CD14-positive monocyte (primary cell): Measurements from ENCODE around the gene CDH13. TPM values are rescaled to one million over a fixed set of nuclear protein-coding genes. Genes with fewer than 3 reads are reported as not detected.

Experiments
- DNase-seq, 3 donors: peaks; one replicate each; pipeline ENCODE4 v3.0.0-alpha.2; 2011 to 2022
- H2AFZ ChIP-seq: 2 replicates; pipeline ENCODE4 v1.6.0; 2012; ENCODE audit warnings: mild to moderate bottlenecking, low read depth, low read length, inconsistent platforms; ENCODE audit not compliant: insufficient read depth, poor library complexity, severe bottlenecking
- H3K27ac ChIP-seq, 2 donors: 1 replicate in 1 of 2; 2 replicates in 1 of 2; pipeline ENCODE4 v1.5.1; 2012 to 2013; ENCODE audit warnings: low read length in 2 of 2, control low read depth in 1 of 2, inconsistent platforms in 1 of 2, low read depth in 1 of 2, mild to moderate bottlenecking in 1 of 2
- H3K27me3 ChIP-seq, 2 donors: one replicate each; pipeline versions ENCODE4 v1.6.0 to v1.6.1; 2011 to 2013; ENCODE audit warnings: low read length in 2 of 2; ENCODE audit not compliant: control insufficient read depth in 2 of 2, insufficient read depth in 2 of 2
- H3K36me3 ChIP-seq, 2 donors: replicated peaks in 1 of 2; 1 replicate in 1 of 2; 2 replicates in 1 of 2; pipeline versions ENCODE4 v1.5.1 to v1.6.1; 2012 to 2013; ENCODE audit warnings: low read length in 2 of 2, control low read depth in 1 of 2, inconsistent platforms in 1 of 2, mild to moderate bottlenecking in 1 of 2; ENCODE audit not compliant: insufficient read depth in 2 of 2, control insufficient read depth in 1 of 2
- H3K4me1 ChIP-seq, 2 donors: 1 replicate in 1 of 2; 2 replicates in 1 of 2; pipeline versions ENCODE4 v1.5.1 to v1.6.1; 2012 to 2013; ENCODE audit warnings: low read length in 2 of 2, control low read depth in 1 of 2, inconsistent platforms in 1 of 2, mild to moderate bottlenecking in 1 of 2, moderate library complexity in 1 of 2; ENCODE audit not compliant: insufficient read depth in 2 of 2, control insufficient read depth in 1 of 2
- H3K4me2 ChIP-seq: replicated peaks from 2 replicates; pipeline ENCODE3; 2012; ENCODE audit warnings: low read length, moderate library complexity, mild to moderate bottlenecking; ENCODE audit not compliant: poor library complexity, severe bottlenecking; ENCODE audit errors: extremely low read depth
- H3K4me3 ChIP-seq, 3 experiments: fragments of 200-600 bp in 1 of 3; sonication (generic) in 1 of 3; replicated peaks in 1 of 3; 1 replicate in 2 of 3; 2 replicates in 1 of 3; pipeline ENCODE4 v1.5.1; 2011 to 2013; ENCODE audit warnings: low read length in 3 of 3, mild to moderate bottlenecking in 3 of 3, control low read depth in 2 of 3, low read depth in 2 of 3, inconsistent platforms in 1 of 3, moderate library complexity in 1 of 3
- H3K79me2 ChIP-seq: 2 replicates; pipeline ENCODE4 v1.6.0; 2012; ENCODE audit warnings: mild to moderate bottlenecking, control low read depth, inconsistent platforms, low read length, moderate library complexity; ENCODE audit not compliant: insufficient read depth
- H3K9ac ChIP-seq: 2 replicates; pipeline ENCODE4 v1.6.0; 2017; ENCODE audit warnings: low read length, mild to moderate bottlenecking; ENCODE audit not compliant: insufficient read depth, poor library complexity, severe bottlenecking
- H3K9me3 ChIP-seq, 2 donors: replicated peaks in 1 of 2; 1 replicate in 1 of 2; 2 replicates in 1 of 2; pipeline versions ENCODE4 v1.5.1 to v1.6.1; 2012 to 2013; ENCODE audit warnings: low read length in 2 of 2, control low read depth in 1 of 2; ENCODE audit not compliant: control insufficient read depth in 1 of 2, insufficient read depth in 1 of 2
- H4K20me1 ChIP-seq: 2 replicates; pipeline ENCODE4 v1.6.0; 2012; ENCODE audit warnings: mild to moderate bottlenecking, low read length, control low read depth, moderate library complexity; ENCODE audit not compliant: insufficient read depth
- H3K27ac Mint-ChIP-seq, 7 donors: one replicate each; pipeline ENCODE4 v1.8.0; 2020; ENCODE audit warnings: mild to moderate bottlenecking in 7 of 7, mixed read lengths in 7 of 7, moderate library complexity in 6 of 7, inconsistent platforms in 2 of 7
- H3K27me3 Mint-ChIP-seq, 3 donors: one replicate each; pipeline ENCODE4 v1.8.0; 2021 to 2022; ENCODE audit warnings: low read depth in 3 of 3, mild to moderate bottlenecking in 3 of 3, mixed read lengths in 3 of 3, moderate library complexity in 3 of 3, inconsistent platforms in 1 of 3
- H3K36me3 Mint-ChIP-seq, 2 donors: one replicate each; pipeline ENCODE4 v1.8.0; 2020; ENCODE audit warnings: mixed read lengths in 2 of 2, inconsistent platforms in 1 of 2, mild to moderate bottlenecking in 1 of 2
- H3K4me1 Mint-ChIP-seq: one replicate; pipeline ENCODE4 v1.8.0; 2020; ENCODE audit warnings: mild to moderate bottlenecking, mixed read lengths
- H3K4me3 Mint-ChIP-seq, 2 donors: one replicate each; pipeline ENCODE4 v1.8.0; 2020; ENCODE audit warnings: mild to moderate bottlenecking in 2 of 2, mixed read lengths in 2 of 2, moderate library complexity in 1 of 2
- H3K9me3 Mint-ChIP-seq, 7 donors: one replicate each; pipeline ENCODE4 v1.8.0; 2020 to 2022; ENCODE audit warnings: mixed read lengths in 7 of 7, mild to moderate bottlenecking in 6 of 7, moderate library complexity in 6 of 7, inconsistent platforms in 2 of 7
- CTCF ChIP-seq: fragments of 200-600 bp; IDR thresholded peaks from one replicate; pipeline ENCODE4 v1.8.0; 2022; ENCODE audit warnings: antibody characterized with exemption, mild to moderate bottlenecking
- whole genome bisulfite sequencing: methylation state at CpG from one replicate; pipeline ENCODE4 v1.1.5; 2013; ENCODE audit warnings: missing lambda C conversion rate; ENCODE audit not compliant: insufficient coverage; 5-methylcytosine and 5-hydroxymethylcytosine counted together
- intact Hi-C, 2 donors: fragments of 100-400 bp; cut with micrococcal nuclease; formaldehyde crosslinking; loops; one replicate each; pipeline versions ENCODE4 v1.15.0 to v1.15.1; 2023
- polyA plus RNA-seq, 3 donors: library from polyadenylated mRNA; depleted of rRNA in 1 of 3; unstranded in 2 of 3; stranded (reverse) in 1 of 3; fragments of 300-500 nt in 2 of 3; fragments of >200 nt in 1 of 3; fragmentation: Illumina TruSeq in 2 of 3; gene quantifications; 1 replicate in 2 of 3; 2 replicates in 1 of 3; pipeline ENCODE4 v1.2.3, GENCODE V29; 2012 to 2021

CDH13 gene
- polyA plus RNA-seq, 3 donors: 0.13 to 0.19 TPM; not detected in 1

GRCh38 chr16:83002351-83003334, 375.9 kb downstream of the CDH13 start:
- H3K4me2 ChIP-seq: no peak overlapping the region
- intact Hi-C loops: no loop called here
- no peak overlapping the region for H3K27ac Mint-ChIP-seq

More at GRCh38 chr16:83002351-83003334, 375.9 kb downstream of the CDH13 start:
- Histone ChIP-seq H3K9me3 (peaks cover 0 to 3% of the 10 kb centered on the region in 2 donors), H3K27ac (no peak overlapping the region), H3K36me3 (no peaks in the 10 kb centered on the region), H4K20me1 (no peaks in the 10 kb centered on the region), H3K27me3 (no peaks in the 10 kb centered on the region), H2AFZ (no peak overlapping the region), H3K4me1 (no peaks in the 10 kb centered on the region), H3K9ac (no peak overlapping the region), H3K79me2 (no peaks in the 10 kb centered on the region), H3K4me3 (no peak overlapping the region)
- no peaks in the 10 kb centered on the region for H3K4me1 Mint-ChIP-seq
- H3K27me3 Mint-ChIP-seq: peaks cover 0 to 7% (median 0%) of the 10 kb centered on the region in 3 donors
- DNase-seq: no peak
- H3K4me3 Mint-ChIP-seq: no peak overlapping the region
- H3K36me3 Mint-ChIP-seq: no peaks in the 10 kb centered on the region
- H3K9me3 Mint-ChIP-seq: peaks cover 0 to 16% (median 6%) of the 10 kb centered on the region in 7 donors
- WGBS: 86% methylated on average over 6 of the region's 8 CpGs
- TF ChIP-seq CTCF: no peak
